ENCODE results near the gene CACYBP.

The CACYBP gene

DNA sequence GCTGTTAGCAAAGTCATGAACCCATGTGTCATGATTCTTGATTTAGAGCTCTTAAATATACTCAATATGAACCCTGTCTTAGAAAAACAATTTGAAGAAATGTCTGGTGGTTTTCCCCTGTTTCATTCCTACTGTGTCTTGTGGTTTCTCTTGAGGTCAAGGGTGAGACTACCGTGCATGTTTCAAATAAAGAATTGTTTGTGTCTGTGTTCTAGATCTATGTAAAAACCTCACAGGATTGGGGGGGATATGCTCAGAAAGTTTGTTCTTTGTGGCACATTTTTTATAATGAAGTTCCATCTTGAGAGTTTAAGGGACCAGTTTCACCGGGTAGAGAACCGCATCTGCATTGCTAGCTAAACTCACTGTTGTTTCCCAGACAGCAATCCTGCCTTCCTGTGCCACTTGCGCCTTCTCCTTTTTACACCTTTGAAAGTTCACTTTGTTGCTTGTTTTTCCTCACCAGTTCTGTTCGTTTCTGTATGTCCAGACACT lies 30.9 kb upstream of the CACYBP start:
- TF ChIP-seq, protein P1, sequence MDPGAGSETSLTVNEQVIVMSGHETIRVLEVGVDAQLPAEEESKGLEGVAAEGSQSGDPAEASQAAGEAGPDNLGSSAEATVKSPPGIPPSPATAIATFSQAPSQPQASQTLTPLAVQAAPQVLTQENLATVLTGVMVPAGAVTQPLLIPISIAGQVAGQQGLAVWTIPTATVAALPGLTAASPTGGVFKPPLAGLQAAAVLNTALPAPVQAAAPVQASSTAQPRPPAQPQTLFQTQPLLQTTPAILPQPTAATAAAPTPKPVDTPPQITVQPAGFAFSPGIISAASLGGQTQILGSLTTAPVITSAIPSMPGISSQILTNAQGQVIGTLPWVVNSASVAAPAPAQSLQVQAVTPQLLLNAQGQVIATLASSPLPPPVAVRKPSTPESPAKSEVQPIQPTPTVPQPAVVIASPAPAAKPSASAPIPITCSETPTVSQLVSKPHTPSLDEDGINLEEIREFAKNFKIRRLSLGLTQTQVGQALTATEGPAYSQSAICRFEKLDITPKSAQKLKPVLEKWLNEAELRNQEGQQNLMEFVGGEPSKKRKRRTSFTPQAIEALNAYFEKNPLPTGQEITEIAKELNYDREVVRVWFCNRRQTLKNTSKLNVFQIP (CRISPR knock-in tag; IDR thresholded peaks at IDR 0.05; ENCODE audit: borderline replicate concordance, low read depth), result no peak
- TF ChIP-seq ZNF8 (CRISPR knock-in tag; IDR thresholded peaks at IDR 0.05) (no peak), SNAI2 (CRISPR knock-in tag; IDR thresholded peaks at IDR 0.05) (no peak), GLIS3 (CRISPR knock-in tag; IDR thresholded peaks at IDR 0.05) (no peak), ZNF565 (CRISPR knock-in tag; conservative IDR thresholded peaks at IDR 0.05; ENCODE audit: low read depth) (no peak)

GRCh38 chr1:174969977-174970376 lies 29.8 kb upstream of the CACYBP start:
- no peak for ATAC-seq
- TF ChIP-seq TCF4 (CRISPR knock-in tag; IDR thresholded peaks at IDR 0.05; ENCODE audit: borderline replicate concordance) (no peak), BACH2 (CRISPR knock-in tag; IDR thresholded peaks at IDR 0.05; ENCODE audit: borderline replicate concordance) (no peak), ZNF8 (CRISPR knock-in tag; IDR thresholded peaks at IDR 0.05) (no peak), CREB5 (CRISPR knock-in tag; IDR thresholded peaks at IDR 0.05; ENCODE audit: low read depth) (no peak), ZC3H10 (CRISPR knock-in tag; IDR thresholded peaks at IDR 0.05) (no peak), ZFP30 (CRISPR knock-in tag; IDR thresholded peaks at IDR 0.05) (no peak), CSDC2 (CRISPR knock-in tag; IDR thresholded peaks at IDR 0.05) (no peak), TSHZ2 (CRISPR knock-in tag; IDR thresholded peaks at IDR 0.05) (no peak), ARNTL (CRISPR knock-in tag; IDR thresholded peaks at IDR 0.05; ENCODE audit: borderline replicate concordance, low read depth) (no peak)
- TF ChIP-seq, protein P2, sequence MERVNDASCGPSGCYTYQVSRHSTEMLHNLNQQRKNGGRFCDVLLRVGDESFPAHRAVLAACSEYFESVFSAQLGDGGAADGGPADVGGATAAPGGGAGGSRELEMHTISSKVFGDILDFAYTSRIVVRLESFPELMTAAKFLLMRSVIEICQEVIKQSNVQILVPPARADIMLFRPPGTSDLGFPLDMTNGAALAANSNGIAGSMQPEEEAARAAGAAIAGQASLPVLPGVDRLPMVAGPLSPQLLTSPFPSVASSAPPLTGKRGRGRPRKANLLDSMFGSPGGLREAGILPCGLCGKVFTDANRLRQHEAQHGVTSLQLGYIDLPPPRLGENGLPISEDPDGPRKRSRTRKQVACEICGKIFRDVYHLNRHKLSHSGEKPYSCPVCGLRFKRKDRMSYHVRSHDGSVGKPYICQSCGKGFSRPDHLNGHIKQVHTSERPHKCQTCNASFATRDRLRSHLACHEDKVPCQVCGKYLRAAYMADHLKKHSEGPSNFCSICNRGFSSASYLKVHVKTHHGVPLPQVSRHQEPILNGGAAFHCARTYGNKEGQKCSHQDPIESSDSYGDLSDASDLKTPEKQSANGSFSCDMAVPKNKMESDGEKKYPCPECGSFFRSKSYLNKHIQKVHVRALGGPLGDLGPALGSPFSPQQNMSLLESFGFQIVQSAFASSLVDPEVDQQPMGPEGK (CRISPR knock-in tag; IDR thresholded peaks at IDR 0.05; ENCODE audit: borderline replicate concordance), result no peak
- TF ChIP-seq, protein P1 (CRISPR knock-in tag; IDR thresholded peaks at IDR 0.05; ENCODE audit: borderline replicate concordance, low read depth), result no peak

More for the DNA sequence above, 30.9 kb upstream of the CACYBP start:
- peak; percentile 63 for ATAC-seq

GRCh38 chr1:174971466-174971865 lies 28.3 kb upstream of the CACYBP start:
- ATAC-seq, result no peak
- TF ChIP-seq SNAI2 (CRISPR knock-in tag; IDR thresholded peaks at IDR 0.05) (no peak), CSRNP3 (CRISPR knock-in tag; IDR thresholded peaks at IDR 0.05) (no peak), ZC3H10 (CRISPR knock-in tag; IDR thresholded peaks at IDR 0.05) (no peak), ESRRG (CRISPR knock-in tag; IDR thresholded peaks at IDR 0.05) (no peak), TOX (CRISPR knock-in tag; IDR thresholded peaks at IDR 0.05; ENCODE audit: borderline replicate concordance) (no peak), CREB5 (CRISPR knock-in tag; IDR thresholded peaks at IDR 0.05; ENCODE audit: low read depth) (no peak), PPARA (CRISPR knock-in tag; IDR thresholded peaks at IDR 0.05; ENCODE audit: borderline replicate concordance) (no peak), ARNTL (CRISPR knock-in tag; IDR thresholded peaks at IDR 0.05; ENCODE audit: borderline replicate concordance, low read depth) (no peak), ZFP30 (CRISPR knock-in tag; IDR thresholded peaks at IDR 0.05) (no peak), ZNF70 (CRISPR knock-in tag; IDR thresholded peaks at IDR 0.05) (no peak), BACH2 (CRISPR knock-in tag; IDR thresholded peaks at IDR 0.05; ENCODE audit: borderline replicate concordance) (no peak), CSDC2 (CRISPR knock-in tag; IDR thresholded peaks at IDR 0.05) (no peak), OSR1 (CRISPR knock-in tag; IDR thresholded peaks at IDR 0.05) (no peak), ISL1 (CRISPR knock-in tag; IDR thresholded peaks at IDR 0.05) (no peak), ZNF565 (CRISPR knock-in tag; conservative IDR thresholded peaks at IDR 0.05; ENCODE audit: low read depth) (no peak)

Data from SK-N-SH treated with all-trans-retinoic acid at 6 μM for 48 hours (cell line).